Heart left ventricle (tissue), 13 donors: ENCODE results near the gene ALMS1.

Experiments used
- CTCF ChIP-seq, 12 donors: fragments of 200-600 bp; sonication (generic) in 4 of 12; IDR thresholded peaks; one replicate each; pipeline versions ENCODE4 v1.5.0 to v1.8.0; 2018 to 2022; ENCODE audit warnings: antibody characterized with exemption in 12 of 12, mild to moderate bottlenecking in 5 of 12
- POLR2A ChIP-seq, 2 donors: fragments of 450-650 bp; IDR thresholded peaks; one replicate each; pipeline ENCODE4 v1.6.1; 2017; ENCODE audit warnings: antibody characterized with exemption in 2 of 2, mild to moderate bottlenecking in 2 of 2, moderate library complexity in 2 of 2
- donor health status: ischemic (EF 13 %, LVEDD 7.1; RV severe dilation, severe dysfunction).
- donor health status: DM: no; HTN: yes; CAD: no.
- donor health status: DM: no; HTN: no; CAD: no.
- donor health status: ischemic (EF 25% LVEDD 6.9; RV normal size, moderate dysfunction).
- donor health status: ischemic (EF 25% LVEDD 5.7; RV mildly dilated, moderate dysfunction).
- donor health status: ischemic (EF 35%, LVEDD 5.7; RV mildly dilated, moderate dysfunction).
- donor health status: nonischemic (EF 11% LVEDD 7.7; RV severe dilation, severe dysfunction).
- donor health status: DM: yes; HTN: yes; CAD: no.
- donor health status: PGD.
- donor health status: ischemic (EF 29% LVEDD 5.4; RV normal size, mild dysfunction).
- donor health status: nonischemic (EF 23%, LVEDD 6.1; RV moderate dilation, normal function).

- TF ChIP-seq CTCF (IDR thresholded peaks at IDR 0.05) (no peak), POLR2A (IDR thresholded peaks at IDR 0.05) (no peak)
Measured at GRCh38 chr2:73640946-73641766, 255.5 kb downstream of the ALMS1 start.
